ENCODE data around the gene INPP5D. TPM values are rescaled to one million over a fixed set of nuclear protein-coding genes. Genes with fewer than 3 reads are reported as not detected.

Gene INPP5D
- total and polyA plus RNA-seq, 2 donors (not counting 3 experiments of a cell fraction or from before 2014, with no cell fraction given) = 13.9 to 46.6 TPM

GRCh38 chr2:233197022-233197421 is 136.9 kb downstream of the INPP5D start:
- CTCF ChIA-PET = interaction anchor here (0.7 kb wide), 1 partner anchor 55 kb away, joined by 4 read pairs; the partner anchor contains the start of gene ATG16L1
- no TSS peak for BruUV-seq (replicated peaks)

More at GRCh38 chr2:233197022-233197421, 136.9 kb downstream of the INPP5D start:
- TF ChIP-seq MYC (IDR thresholded peaks at IDR 0.05; ENCODE audit: low read depth, low read length) (no peak), MAX (IDR thresholded peaks at IDR 0.05; ENCODE audit: insufficient read depth, insufficient read length) (no peak), FOS (IDR thresholded peaks at IDR 0.05; ENCODE audit: borderline replicate concordance, insufficient read depth, low read length) (no peak), POLR2A (IDR thresholded peaks at IDR 0.05; ENCODE audit: low read depth, low read length) (no peak), JUN (IDR thresholded peaks at IDR 0.05; ENCODE audit: borderline replicate concordance, insufficient read depth, insufficient read length, low read depth) (no peak), POLR2AphosphoS5 (IDR thresholded peaks at IDR 0.05; ENCODE audit: insufficient read depth, low read depth, low read length) (no peak), EZH2 (IDR thresholded peaks at IDR 0.05; ENCODE audit: borderline replicate concordance, low read depth, low read length, severe bottlenecking) (no peak), CTCF (IDR thresholded peaks at IDR 0.05; ENCODE audit: extremely low read depth in 1 of 2, insufficient read depth in 1 of 2, low read depth in 1 of 2, low read length in 2 of 2) (no peak), GATA2 (IDR thresholded peaks at IDR 0.05; ENCODE audit: insufficient read depth, insufficient read length, low read depth, low read length) (no peak)
- H3K9me3 ChIP-seq (replicated peaks; ENCODE audit: control insufficient read depth, insufficient read depth, low read length) = no peaks in the 10 kb centered on the region
- no peaks in the 10 kb centered on the region for H3K9me1 ChIP-seq (replicated peaks; ENCODE audit: control insufficient read depth, extremely low read depth, insufficient read depth, low read length)
- FAIRE-seq (no peak), DNase-seq (ENCODE audit: low read depth, low spot score) (no peak)
- H4K20me1 ChIP-seq (replicated peaks; ENCODE audit: control insufficient read depth, extremely low read depth, insufficient read depth, low read length) = no peaks in the 10 kb centered on the region
- intact Hi-C loops (cut with micrococcal nuclease) (no loop called here), dilution Hi-C loops (cut with MboI; ENCODE audit: extremely low pct_ligation_motif_present, low sequenced_read_pairs) (no loop called here)
- H3K79me2 ChIP-seq (ENCODE audit: control insufficient read depth, insufficient read depth, low read length) = no peaks in the 10 kb centered on the region
- no peak overlapping the region for H3K27ac ChIP-seq (ENCODE audit: insufficient read depth, low read depth, low read length)
- H3K4me2 ChIP-seq (ENCODE audit: insufficient read depth, low read length) = no peak overlapping the region
- no peak overlapping the region for H3K4me3 ChIP-seq (replicated peaks in 1 of 3; ENCODE audit: insufficient read depth in 1 of 3, low read depth in 1 of 3, low read length in 3 of 3)
- no peak overlapping the region for H2AFZ ChIP-seq (ENCODE audit: low read depth, low read length)
- H3K9ac ChIP-seq (replicated peaks; ENCODE audit: extremely low read depth, insufficient read depth, low read length) = no peak overlapping the region
- no peaks in the 10 kb centered on the region for H3K4me1 ChIP-seq (ENCODE audit: control insufficient read depth, extremely low read depth, insufficient read depth, low read length)
- no peaks in the 10 kb centered on the region for H3K27me3 ChIP-seq (ENCODE audit: control insufficient read depth in 2 of 2, insufficient read depth in 2 of 2, low read length in 2 of 2)
- POLR2A ChIA-PET = no interaction called here
- H3K36me3 ChIP-seq (ENCODE audit: control insufficient read depth in 2 of 2, extremely low read depth in 1 of 2, insufficient read depth in 2 of 2, low read length in 2 of 2) = peaks cover 3 to 27% of the 10 kb centered on the region in 2 experiments

Measured in endothelial cell of umbilical vein (primary cell).